ENCODE measurements around the gene KLHL25.
"Not testable (repeated sequence)": the region's sequence is repeated elsewhere in the genome, so short reads cannot be mapped to it uniquely, and the experiment has no call there.

KLHL25 gene

GRCh38 chr15:85794598-85795336 is at the start of gene KLHL25:
Gene KLHL25, minus strand, starts transcription at chr15:85794925. Its CDS starts 25,115 bp downstream, at chr15:85769810.
- peak; percentile 83 to 84 for DNase-seq (ENCODE audit: extremely low read depth in 1 of 2, low read depth in 1 of 2)

GRCh38 chr15:85840802-85841152 is 46.1 kb upstream of the KLHL25 start:
- DNase-seq (ENCODE audit: extremely low read depth in 1 of 2, low read depth in 1 of 2), result no peak

GRCh38 chr15:85840079-85840801 is 45.5 kb upstream of the KLHL25 start:
- DNase-seq (ENCODE audit: extremely low read depth in 1 of 2, low read depth in 1 of 2), result peak; percentile 40 to 76

- DNase-seq (ENCODE audit: extremely low read depth in 1 of 2, low read depth in 1 of 2), result no peak
Measured at GRCh38 chr15:85839643-85840042, 44.9 kb upstream of the KLHL25 start.

GRCh38 chr15:85838655-85839054 is 43.9 kb upstream of the KLHL25 start:
- DNase-seq (ENCODE audit: extremely low read depth in 1 of 2, low read depth in 1 of 2), result no peak

- DNase-seq (ENCODE audit: extremely low read depth in 1 of 2, low read depth in 1 of 2), result no peak
Measured at GRCh38 chr15:85837881-85838280, 43.2 kb upstream of the KLHL25 start.

- DNase-seq (ENCODE audit: extremely low read depth in 1 of 2, low read depth in 1 of 2), result no peak
Measured at GRCh38 chr15:85837011-85837433, 42.3 kb upstream of the KLHL25 start.

- no peak for DNase-seq (ENCODE audit: extremely low read depth in 1 of 2, low read depth in 1 of 2)
Measured at GRCh38 chr15:85834651-85835050, 39.9 kb upstream of the KLHL25 start.

GRCh38 chr15:85832394-85832793 is 37.7 kb upstream of the KLHL25 start:
- no peak for DNase-seq (ENCODE audit: extremely low read depth in 1 of 2, low read depth in 1 of 2)

- DNase-seq (ENCODE audit: extremely low read depth in 1 of 2, low read depth in 1 of 2), result no peak
Measured at GRCh38 chr15:85831415-85832113, 36.8 kb upstream of the KLHL25 start.

- not testable (repeated sequence) for DNase-seq (ENCODE audit: extremely low read depth in 1 of 2, low read depth in 1 of 2)
Measured at GRCh38 chr15:85829754-85830153, 35.0 kb upstream of the KLHL25 start.

GRCh38 chr15:85828874-85829273 is 34.1 kb upstream of the KLHL25 start:
- no peak for DNase-seq (ENCODE audit: extremely low read depth in 1 of 2, low read depth in 1 of 2)

- DNase-seq (ENCODE audit: extremely low read depth in 1 of 2, low read depth in 1 of 2), result no peak
Measured at GRCh38 chr15:85828126-85828525, 33.4 kb upstream of the KLHL25 start.

GRCh38 chr15:85826756-85827515 is 32.2 kb upstream of the KLHL25 start:
- no peak for DNase-seq (ENCODE audit: extremely low read depth in 1 of 2, low read depth in 1 of 2)

- DNase-seq (ENCODE audit: extremely low read depth in 1 of 2, low read depth in 1 of 2), result no peak
Measured at GRCh38 chr15:85825719-85826118, 31.0 kb upstream of the KLHL25 start.

- no peak for DNase-seq (ENCODE audit: extremely low read depth in 1 of 2, low read depth in 1 of 2)
Measured at GRCh38 chr15:85825118-85825517, 30.4 kb upstream of the KLHL25 start.

GRCh38 chr15:85821545-85821944 is 26.8 kb upstream of the KLHL25 start:
- DNase-seq (ENCODE audit: extremely low read depth in 1 of 2, low read depth in 1 of 2), result no peak

- DNase-seq (ENCODE audit: extremely low read depth in 1 of 2, low read depth in 1 of 2), result no peak
Measured at GRCh38 chr15:85819938-85820337, 25.2 kb upstream of the KLHL25 start.

GRCh38 chr15:85813234-85813633 is 18.5 kb upstream of the KLHL25 start:
- DNase-seq (ENCODE audit: extremely low read depth in 1 of 2, low read depth in 1 of 2), result no peak

- no peak for DNase-seq (ENCODE audit: extremely low read depth in 1 of 2, low read depth in 1 of 2)
Measured at GRCh38 chr15:85810075-85810474, 15.3 kb upstream of the KLHL25 start.

- DNase-seq (ENCODE audit: extremely low read depth in 1 of 2, low read depth in 1 of 2), result no peak
Measured at GRCh38 chr15:85805420-85805819, 10.7 kb upstream of the KLHL25 start.
